VCaP (cell line): ENCODE data around the gene PARP4.
"Not testable (repeated sequence)": the region's sequence is repeated elsewhere in the genome, so short reads cannot be mapped to it uniquely, and the experiment has no call there.

Experiments used
- H3K27ac ChIP-seq: fragments of 450-650 bp; 2 replicates; pipeline ENCODE4 v1.5.1; 2017
- TF ChIP-seq, protein P1 (sequence below): fragments of 450-650 bp; conservative IDR thresholded peaks from 2 replicates; pipeline ENCODE4 v1.5.1; 2017; ENCODE audit warnings: mild to moderate bottlenecking, moderate library complexity

PARP4 gene

GRCh38 chr13:24454056-24454455, 58.5 kb downstream of the PARP4 start:
- H3K27ac ChIP-seq = no peak overlapping the region
- TF ChIP-seq, protein P1, sequence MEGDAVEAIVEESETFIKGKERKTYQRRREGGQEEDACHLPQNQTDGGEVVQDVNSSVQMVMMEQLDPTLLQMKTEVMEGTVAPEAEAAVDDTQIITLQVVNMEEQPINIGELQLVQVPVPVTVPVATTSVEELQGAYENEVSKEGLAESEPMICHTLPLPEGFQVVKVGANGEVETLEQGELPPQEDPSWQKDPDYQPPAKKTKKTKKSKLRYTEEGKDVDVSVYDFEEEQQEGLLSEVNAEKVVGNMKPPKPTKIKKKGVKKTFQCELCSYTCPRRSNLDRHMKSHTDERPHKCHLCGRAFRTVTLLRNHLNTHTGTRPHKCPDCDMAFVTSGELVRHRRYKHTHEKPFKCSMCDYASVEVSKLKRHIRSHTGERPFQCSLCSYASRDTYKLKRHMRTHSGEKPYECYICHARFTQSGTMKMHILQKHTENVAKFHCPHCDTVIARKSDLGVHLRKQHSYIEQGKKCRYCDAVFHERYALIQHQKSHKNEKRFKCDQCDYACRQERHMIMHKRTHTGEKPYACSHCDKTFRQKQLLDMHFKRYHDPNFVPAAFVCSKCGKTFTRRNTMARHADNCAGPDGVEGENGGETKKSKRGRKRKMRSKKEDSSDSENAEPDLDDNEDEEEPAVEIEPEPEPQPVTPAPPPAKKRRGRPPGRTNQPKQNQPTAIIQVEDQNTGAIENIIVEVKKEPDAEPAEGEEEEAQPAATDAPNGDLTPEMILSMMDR = no peak

DNA sequence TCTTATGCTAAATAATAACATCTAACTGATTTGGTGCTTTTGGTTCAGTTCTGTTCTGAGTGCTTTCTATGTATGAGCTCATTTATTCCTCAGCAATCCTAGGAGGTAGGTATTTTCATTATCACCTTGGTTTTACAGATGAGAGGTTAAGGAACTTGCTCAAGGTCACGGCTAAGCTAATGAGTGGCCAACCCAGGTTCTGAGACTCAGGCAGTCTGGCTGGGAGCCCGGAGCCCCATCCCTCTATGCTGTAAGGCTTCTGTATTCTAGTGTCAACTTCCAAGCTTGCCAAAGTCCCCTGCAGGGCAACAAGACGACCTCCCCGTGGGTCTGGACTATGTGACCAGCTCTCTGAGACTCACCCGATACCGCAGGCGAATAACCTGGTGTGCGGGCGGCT, 60.5 kb downstream of the PARP4 start:
- TF ChIP-seq, protein P1 = no peak

GRCh38 chr13:24450530-24450929, 62.0 kb downstream of the PARP4 start:
- no peak overlapping the region for H3K27ac ChIP-seq
- TF ChIP-seq, protein P1 = no peak

More for the DNA sequence above, 60.5 kb downstream of the PARP4 start:
- no peak overlapping the region for H3K27ac ChIP-seq

- not testable (repeated sequence) for H3K27ac ChIP-seq
Observed at GRCh38 chr13:24444851-24445250, 67.7 kb downstream of the PARP4 start.

DNA sequence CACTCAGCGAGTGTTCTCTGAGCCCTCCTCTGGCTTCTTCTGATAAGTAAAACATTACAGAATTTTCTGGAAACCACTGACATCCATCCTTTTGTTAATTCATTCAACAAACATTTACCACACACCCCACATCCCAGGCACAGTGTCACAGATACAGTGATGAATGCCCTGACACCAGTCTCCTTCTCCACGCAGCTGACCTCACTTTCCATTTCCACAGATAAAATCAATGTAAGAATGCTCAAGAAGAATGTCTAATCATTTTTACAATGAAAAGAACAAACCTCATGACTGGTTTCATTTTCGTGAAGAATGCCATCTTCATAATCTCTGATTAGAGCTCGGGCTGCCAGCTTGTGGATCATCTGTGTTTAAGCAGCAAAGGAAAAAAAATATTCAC, 69.2 kb downstream of the PARP4 start:
- H3K27ac ChIP-seq = no peak overlapping the region

GRCh38 chr13:24426045-24426444, 86.5 kb downstream of the PARP4 start:
- not testable (repeated sequence) for H3K27ac ChIP-seq

More for the DNA sequence above, 69.2 kb downstream of the PARP4 start:
- TF ChIP-seq, protein P1 = no peak

DNA sequence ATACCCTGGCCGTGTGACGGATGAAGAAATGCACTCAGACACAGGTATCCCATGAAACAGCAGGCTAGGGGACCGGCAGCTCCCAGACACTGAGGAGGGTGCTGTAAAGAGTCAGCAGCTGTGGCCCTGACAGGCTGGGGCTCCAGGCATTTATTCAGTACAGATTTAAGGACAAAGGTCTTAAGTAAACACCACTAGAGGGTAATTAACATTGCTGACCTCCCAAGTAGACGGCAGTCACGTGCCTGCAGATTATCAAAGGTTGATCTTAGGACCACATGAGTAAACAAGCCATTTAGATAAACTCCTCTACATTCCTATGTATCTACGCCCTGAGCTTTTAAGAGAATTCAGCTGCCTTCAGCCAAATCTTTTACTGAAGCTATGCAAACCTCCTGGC, 92.9 kb downstream of the PARP4 start:
- not testable (repeated sequence) for H3K27ac ChIP-seq

DNA sequence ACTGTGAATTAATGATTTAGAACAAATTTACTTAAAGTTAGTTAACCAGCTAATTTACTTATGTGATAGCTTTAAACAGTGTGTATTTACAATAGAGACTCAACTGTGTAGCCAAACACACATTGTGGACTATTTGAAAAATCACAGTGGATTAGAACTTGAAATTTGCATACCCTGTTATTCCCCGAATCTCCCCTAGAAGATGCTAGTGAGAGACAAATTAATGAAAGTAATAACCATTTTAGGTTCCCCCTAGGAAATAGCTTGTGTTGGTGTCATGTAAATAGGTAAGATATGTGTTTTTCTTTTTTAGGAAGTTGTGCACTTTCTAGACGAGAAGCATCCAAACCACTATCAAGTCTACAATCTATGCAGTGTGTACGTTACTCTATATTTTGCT, 104.7 kb downstream of the PARP4 start:
- TF ChIP-seq, protein P1 = no peak
- H3K27ac ChIP-seq = no peak overlapping the region

GRCh38 chr13:24406524-24406923, 106.1 kb downstream of the PARP4 start:
- no peak overlapping the region for H3K27ac ChIP-seq
- TF ChIP-seq, protein P1 = no peak
